HL-60 (cell line): ENCODE measurements around the gene ARHGEF1.

Experiments used
- DNase-seq, 2 experiments: peaks; one replicate each; pipeline ENCODE4 v3.0.0-alpha.2; 2010 to 2020; ENCODE audit warnings: low read depth in 1 of 2, low spot score in 1 of 2
- H3K27ac ChIP-seq: fragments of 250-450 bp; sonication (Bioruptor Pico); replicated peaks from 2 replicates; pipeline ENCODE4 v1.5.1; 2020; ENCODE audit warnings: mild to moderate bottlenecking, moderate library complexity
- H3K27me3 ChIP-seq: fragments of 250-450 bp; sonication (Bioruptor Pico); 2 replicates; pipeline ENCODE4 v1.5.1; 2021; ENCODE audit warnings: mild to moderate bottlenecking, moderate library complexity; ENCODE audit not compliant: insufficient read depth, poor library complexity, severe bottlenecking
- H3K4me3 ChIP-seq: replicated peaks from 2 replicates; pipeline ENCODE4 v1.5.1; 2011; ENCODE audit warnings: mild to moderate bottlenecking, control low read depth, low read length; ENCODE audit not compliant: insufficient read depth
- GABPA ChIP-seq: IDR thresholded peaks from 2 replicates; pipeline ENCODE4 v1.6.1; 2012; ENCODE audit warnings: low read depth
- POLR2AphosphoS5 ChIP-seq: IDR thresholded peaks from 2 replicates; pipeline ENCODE4 v1.6.1; 2012; ENCODE audit warnings: low read depth
- SPI1 ChIP-seq: IDR thresholded peaks from 2 replicates; pipeline ENCODE4 v1.6.1; 2012; ENCODE audit warnings: low read depth, mild to moderate bottlenecking, borderline replicate concordance
- TF ChIP-seq, protein P1 (sequence below): IDR thresholded peaks from one replicate; pipeline ENCODE4 v1.5.1; 2011; ENCODE audit warnings: low read length, control low read depth, inconsistent platforms; ENCODE audit not compliant: insufficient read depth
- TF ChIP-seq, protein P2 (sequence below): IDR thresholded peaks from 2 replicates; pipeline ENCODE4 v1.6.1; 2012; ENCODE audit warnings: low read depth; ENCODE audit not compliant: insufficient replicate concordance

ARHGEF1 gene

DNA sequence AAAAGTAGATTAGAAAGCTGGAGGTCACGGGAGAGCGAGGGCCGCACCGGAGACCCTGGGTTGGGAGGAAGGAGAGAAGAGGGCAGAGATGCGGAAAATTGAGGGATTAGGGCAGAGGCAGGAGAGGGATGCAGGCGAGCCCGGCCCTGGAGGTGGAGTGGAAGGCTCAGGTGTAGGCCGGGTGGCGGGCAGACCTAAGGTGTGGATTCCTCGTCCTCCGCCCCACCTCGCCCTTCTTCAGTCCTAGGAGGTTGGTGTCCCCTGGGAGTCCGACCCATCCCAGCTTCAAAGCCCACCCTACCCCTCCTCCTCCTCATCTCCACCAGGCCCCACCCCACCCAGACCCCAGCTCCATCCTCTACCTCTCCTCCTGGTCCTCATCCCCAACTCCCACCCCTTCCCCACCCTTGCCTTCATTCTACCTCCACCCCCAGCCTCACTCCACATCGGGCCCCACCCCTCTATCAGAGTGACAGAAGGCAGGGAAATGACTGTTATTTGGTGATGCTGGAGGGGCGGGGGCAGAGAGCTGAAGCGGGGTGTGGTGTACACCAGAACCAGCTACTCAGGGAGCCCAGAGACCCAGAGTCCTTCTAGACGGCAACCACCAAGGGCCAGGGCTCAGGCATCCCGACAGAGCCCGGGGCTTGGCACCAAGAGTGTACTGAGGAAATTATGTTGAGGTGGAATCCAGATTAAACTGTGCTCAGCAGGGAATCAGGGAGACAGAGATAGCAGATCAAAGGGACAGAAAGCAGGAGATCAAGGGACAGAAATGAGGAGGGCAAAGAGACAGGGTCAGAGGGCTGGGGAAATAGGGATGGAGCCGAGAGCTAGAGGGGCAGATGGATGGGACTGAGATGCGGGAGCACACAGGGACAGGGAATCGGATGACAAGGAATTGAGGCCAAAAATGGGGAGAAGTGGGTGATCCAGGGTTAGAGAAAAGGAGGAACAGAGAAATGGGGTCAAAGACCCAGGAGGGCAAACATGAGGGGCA is 38.9 kb downstream of the ARHGEF1 start:
- no peak for DNase-seq
- H3K27me3 ChIP-seq: peaks cover 36% of the 10 kb centered on the region
- TF ChIP-seq GABPA (no peak), POLR2AphosphoS5 (no peak), SPI1 (no peak)
- TF ChIP-seq, protein P1, sequence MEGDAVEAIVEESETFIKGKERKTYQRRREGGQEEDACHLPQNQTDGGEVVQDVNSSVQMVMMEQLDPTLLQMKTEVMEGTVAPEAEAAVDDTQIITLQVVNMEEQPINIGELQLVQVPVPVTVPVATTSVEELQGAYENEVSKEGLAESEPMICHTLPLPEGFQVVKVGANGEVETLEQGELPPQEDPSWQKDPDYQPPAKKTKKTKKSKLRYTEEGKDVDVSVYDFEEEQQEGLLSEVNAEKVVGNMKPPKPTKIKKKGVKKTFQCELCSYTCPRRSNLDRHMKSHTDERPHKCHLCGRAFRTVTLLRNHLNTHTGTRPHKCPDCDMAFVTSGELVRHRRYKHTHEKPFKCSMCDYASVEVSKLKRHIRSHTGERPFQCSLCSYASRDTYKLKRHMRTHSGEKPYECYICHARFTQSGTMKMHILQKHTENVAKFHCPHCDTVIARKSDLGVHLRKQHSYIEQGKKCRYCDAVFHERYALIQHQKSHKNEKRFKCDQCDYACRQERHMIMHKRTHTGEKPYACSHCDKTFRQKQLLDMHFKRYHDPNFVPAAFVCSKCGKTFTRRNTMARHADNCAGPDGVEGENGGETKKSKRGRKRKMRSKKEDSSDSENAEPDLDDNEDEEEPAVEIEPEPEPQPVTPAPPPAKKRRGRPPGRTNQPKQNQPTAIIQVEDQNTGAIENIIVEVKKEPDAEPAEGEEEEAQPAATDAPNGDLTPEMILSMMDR: no peak
- TF ChIP-seq, protein P2, sequence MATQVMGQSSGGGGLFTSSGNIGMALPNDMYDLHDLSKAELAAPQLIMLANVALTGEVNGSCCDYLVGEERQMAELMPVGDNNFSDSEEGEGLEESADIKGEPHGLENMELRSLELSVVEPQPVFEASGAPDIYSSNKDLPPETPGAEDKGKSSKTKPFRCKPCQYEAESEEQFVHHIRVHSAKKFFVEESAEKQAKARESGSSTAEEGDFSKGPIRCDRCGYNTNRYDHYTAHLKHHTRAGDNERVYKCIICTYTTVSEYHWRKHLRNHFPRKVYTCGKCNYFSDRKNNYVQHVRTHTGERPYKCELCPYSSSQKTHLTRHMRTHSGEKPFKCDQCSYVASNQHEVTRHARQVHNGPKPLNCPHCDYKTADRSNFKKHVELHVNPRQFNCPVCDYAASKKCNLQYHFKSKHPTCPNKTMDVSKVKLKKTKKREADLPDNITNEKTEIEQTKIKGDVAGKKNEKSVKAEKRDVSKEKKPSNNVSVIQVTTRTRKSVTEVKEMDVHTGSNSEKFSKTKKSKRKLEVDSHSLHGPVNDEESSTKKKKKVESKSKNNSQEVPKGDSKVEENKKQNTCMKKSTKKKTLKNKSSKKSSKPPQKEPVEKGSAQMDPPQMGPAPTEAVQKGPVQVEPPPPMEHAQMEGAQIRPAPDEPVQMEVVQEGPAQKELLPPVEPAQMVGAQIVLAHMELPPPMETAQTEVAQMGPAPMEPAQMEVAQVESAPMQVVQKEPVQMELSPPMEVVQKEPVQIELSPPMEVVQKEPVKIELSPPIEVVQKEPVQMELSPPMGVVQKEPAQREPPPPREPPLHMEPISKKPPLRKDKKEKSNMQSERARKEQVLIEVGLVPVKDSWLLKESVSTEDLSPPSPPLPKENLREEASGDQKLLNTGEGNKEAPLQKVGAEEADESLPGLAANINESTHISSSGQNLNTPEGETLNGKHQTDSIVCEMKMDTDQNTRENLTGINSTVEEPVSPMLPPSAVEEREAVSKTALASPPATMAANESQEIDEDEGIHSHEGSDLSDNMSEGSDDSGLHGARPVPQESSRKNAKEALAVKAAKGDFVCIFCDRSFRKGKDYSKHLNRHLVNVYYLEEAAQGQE: no peak
- no peak overlapping the region for H3K4me3 ChIP-seq
- H3K27ac ChIP-seq: no peak overlapping the region

DNA sequence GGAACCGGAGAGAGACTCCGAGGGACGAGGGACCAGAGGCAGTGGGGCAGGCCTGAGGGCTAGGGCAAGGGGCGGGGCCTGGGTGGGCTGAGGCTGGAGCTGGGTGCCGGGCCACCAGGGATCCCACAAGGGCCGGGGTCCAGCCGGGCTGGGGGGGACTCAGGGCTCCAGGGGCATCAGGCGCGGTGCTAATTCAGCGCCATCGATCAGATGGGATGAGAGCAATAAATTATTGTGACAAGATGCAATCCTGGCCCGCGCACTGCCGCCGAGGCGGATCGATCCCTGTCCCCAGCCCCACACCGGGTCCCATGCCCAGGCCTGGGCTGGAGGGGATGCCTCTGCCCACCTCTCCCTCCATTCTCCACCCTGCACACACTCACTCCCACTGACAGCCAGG is 39.6 kb downstream of the ARHGEF1 start:
- TF ChIP-seq SPI1 (no peak), POLR2AphosphoS5 (no peak), GABPA (no peak)
- TF ChIP-seq, protein P1: no peak
- TF ChIP-seq, protein P2: no peak
- Histone ChIP-seq H3K27me3 (peaks cover 38% of the 10 kb centered on the region), H3K4me3 (no peak overlapping the region), H3K27ac (no peak overlapping the region)
- no peak for DNase-seq

DNA sequence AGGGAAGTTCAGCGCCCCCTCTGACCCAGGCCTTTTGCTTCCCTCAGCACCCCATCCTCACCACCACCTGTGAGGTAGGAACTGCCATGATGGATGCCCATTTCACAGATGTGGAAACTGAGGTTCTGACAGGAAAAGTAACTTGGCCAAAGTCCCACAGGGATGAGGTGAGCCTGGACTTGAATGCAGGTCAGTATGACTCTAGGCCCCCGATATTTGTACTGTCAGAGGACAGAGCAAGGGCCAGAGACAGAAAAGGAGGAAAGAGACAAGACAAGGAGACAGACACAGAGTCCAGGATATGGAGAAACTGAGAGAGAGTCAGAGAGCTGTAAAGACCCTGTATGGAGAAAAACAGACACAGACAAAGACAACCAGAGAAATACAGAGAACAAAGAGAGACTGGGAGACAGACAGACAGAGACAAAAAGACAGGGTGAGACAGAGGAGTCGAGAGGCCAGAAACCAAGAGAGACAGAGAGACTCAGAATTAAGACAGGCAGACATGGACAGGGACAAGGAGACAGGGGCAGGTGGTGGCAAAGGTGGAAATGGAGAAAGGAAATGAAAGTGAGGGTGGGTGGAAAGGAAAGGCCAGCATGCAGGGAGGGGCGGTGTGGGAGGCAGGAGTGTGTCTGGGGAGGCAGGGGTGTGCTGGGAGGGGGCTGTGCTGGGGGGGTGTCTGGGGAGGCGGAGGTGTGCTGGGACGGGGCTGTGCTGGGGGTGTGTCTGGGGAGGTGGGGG is 40.2 kb downstream of the ARHGEF1 start:
- no peak overlapping the region for H3K27ac ChIP-seq
- H3K4me3 ChIP-seq: no peak overlapping the region
- peaks cover 35% of the 10 kb centered on the region for H3K27me3 ChIP-seq
- TF ChIP-seq, protein P1: no peak
- no peak for DNase-seq
